Type B pancreatic cell (in vitro differentiated cells): ENCODE measurements around the gene CD2. TPM values are rescaled to one million over a fixed set of nuclear protein-coding genes. Genes with fewer than 3 reads are reported as not detected.

Source experiments
- DNase-seq: peaks from one replicate; pipeline ENCODE4 v3.0.0; 2021; ENCODE audit warnings: mixed read lengths; ENCODE audit not compliant: unreplicated experiment; ENCODE audit errors: extremely low spot score
- H3K27ac Mint-ChIP-seq: 2 replicates; pipeline ENCODE4 v1.8.0; 2021; ENCODE audit warnings: mild to moderate bottlenecking, mixed read lengths
- H3K27me3 Mint-ChIP-seq: 2 replicates; pipeline ENCODE4 v1.8.0; 2021; ENCODE audit warnings: mixed read lengths
- H3K36me3 Mint-ChIP-seq: 2 replicates; pipeline ENCODE4 v1.8.0; 2021; ENCODE audit warnings: mixed read lengths
- H3K4me1 Mint-ChIP-seq: one replicate; pipeline ENCODE4 v1.8.0; 2021; ENCODE audit warnings: mixed read lengths; ENCODE audit not compliant: unreplicated experiment
- H3K4me3 Mint-ChIP-seq: 2 replicates; pipeline ENCODE4 v1.8.0; 2021; ENCODE audit warnings: mild to moderate bottlenecking, mixed read lengths
- H3K9me3 Mint-ChIP-seq: 2 replicates; pipeline ENCODE4 v1.8.0; 2021; ENCODE audit warnings: mixed read lengths
- total RNA-seq: library from RNA; stranded (reverse); gene quantifications from 2 replicates; pipeline ENCODE4 v1.2.1, GENCODE V29; 2021; ENCODE audit warnings: low replicate concordance
- TF ChIP-seq, protein P1 (sequence below): fragments of 200-600 bp; sonication (generic); conservative IDR thresholded peaks from 2 replicates; pipeline ENCODE4 v1.5.0; 2021; ENCODE audit warnings: antibody characterized with exemption, mild to moderate bottlenecking

Gene CD2
- total RNA-seq, 1 donor from 2014 or later: not detected

DNA sequence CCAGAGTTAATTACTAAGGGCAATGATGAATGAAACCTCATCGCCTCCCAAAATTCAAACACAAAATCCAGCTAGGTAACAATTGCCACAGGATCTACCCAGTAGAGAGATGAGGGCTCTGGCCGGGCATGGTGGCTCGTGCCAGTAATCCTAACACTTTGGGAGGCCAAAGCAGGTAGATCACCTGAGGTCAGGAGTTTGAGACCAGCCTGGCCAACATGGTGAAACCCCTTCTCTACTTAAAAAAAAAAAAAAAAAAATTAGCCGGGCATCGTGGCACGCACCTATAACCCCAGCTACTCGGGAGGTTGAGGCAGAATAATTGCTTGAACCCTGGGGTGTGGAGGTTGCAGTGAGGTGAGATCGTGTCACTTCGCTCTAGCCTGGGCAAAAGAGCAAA lies 15.8 kb downstream of the CD2 start:
- Mint-ChIP-seq H3K36me3 (no peaks in the 10 kb centered on the region), H3K9me3 (peaks cover 4% of the 10 kb centered on the region), H3K4me1 (peaks cover 5% of the 10 kb centered on the region), H3K27ac (no peak overlapping the region), H3K4me3 (no peak overlapping the region), H3K27me3 (no peaks in the 10 kb centered on the region)
- TF ChIP-seq, protein P1, sequence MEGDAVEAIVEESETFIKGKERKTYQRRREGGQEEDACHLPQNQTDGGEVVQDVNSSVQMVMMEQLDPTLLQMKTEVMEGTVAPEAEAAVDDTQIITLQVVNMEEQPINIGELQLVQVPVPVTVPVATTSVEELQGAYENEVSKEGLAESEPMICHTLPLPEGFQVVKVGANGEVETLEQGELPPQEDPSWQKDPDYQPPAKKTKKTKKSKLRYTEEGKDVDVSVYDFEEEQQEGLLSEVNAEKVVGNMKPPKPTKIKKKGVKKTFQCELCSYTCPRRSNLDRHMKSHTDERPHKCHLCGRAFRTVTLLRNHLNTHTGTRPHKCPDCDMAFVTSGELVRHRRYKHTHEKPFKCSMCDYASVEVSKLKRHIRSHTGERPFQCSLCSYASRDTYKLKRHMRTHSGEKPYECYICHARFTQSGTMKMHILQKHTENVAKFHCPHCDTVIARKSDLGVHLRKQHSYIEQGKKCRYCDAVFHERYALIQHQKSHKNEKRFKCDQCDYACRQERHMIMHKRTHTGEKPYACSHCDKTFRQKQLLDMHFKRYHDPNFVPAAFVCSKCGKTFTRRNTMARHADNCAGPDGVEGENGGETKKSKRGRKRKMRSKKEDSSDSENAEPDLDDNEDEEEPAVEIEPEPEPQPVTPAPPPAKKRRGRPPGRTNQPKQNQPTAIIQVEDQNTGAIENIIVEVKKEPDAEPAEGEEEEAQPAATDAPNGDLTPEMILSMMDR: no peak
- no peak for DNase-seq

DNA sequence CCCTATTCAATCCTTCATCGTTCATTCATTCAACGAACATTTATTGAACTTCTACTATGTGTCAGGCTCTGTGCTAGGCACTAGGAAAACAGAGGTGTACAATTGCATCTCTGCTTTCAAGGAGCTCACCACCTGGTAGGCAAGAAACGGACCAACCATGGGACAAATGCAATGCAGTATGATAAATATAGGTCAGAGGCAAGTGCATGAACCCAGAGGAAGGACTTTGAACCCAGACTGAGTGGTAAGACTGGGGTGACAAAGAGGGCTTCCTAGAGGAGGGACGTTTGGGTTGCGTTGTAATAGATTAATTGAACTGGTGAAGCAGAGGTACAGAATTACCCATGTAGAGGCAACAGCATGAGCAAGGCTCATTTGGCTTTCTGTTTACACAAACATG lies 16.4 kb downstream of the CD2 start:
- no peak overlapping the region for H3K27ac Mint-ChIP-seq
- no peaks in the 10 kb centered on the region for H3K36me3 Mint-ChIP-seq
- H3K4me3 Mint-ChIP-seq: no peak overlapping the region
- peaks cover 5% of the 10 kb centered on the region for H3K4me1 Mint-ChIP-seq
- DNase-seq: no peak
- H3K27me3 Mint-ChIP-seq: no peaks in the 10 kb centered on the region
- peaks cover 4% of the 10 kb centered on the region for H3K9me3 Mint-ChIP-seq
- TF ChIP-seq, protein P1: no peak

DNA sequence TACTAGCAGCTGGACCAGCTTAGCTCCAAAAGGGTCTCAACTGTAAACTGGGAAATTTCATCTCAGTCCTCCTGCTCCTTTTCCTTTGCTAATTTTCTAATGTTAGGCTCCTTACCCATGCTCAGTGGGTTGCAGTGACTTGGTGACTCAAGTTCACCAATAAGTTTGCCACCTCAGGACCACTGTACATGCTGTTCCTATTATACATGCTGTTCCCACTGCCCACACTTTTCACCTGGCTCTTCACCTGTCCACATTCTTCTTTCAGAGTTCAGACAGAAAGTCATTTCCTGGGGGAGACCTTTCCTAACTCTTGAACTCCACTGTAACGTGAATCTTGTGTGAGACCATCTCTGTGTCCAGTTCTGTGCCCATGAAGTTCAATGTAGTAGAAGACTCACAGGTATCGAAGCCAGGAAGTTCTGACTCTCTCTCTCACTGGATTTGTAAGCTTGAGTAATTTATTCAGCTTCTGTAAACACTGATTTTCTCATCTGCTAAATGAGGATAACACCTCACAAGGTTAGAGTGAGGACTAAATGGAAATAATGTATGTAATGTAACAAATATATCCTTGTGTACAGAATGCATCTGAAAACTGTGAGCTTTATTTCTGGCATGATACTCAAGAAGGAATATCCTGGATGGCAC lies 17.9 kb downstream of the CD2 start:
- H3K4me1 Mint-ChIP-seq: peaks cover 5% of the 10 kb centered on the region
- H3K36me3 Mint-ChIP-seq: no peaks in the 10 kb centered on the region
- H3K27me3 Mint-ChIP-seq: no peaks in the 10 kb centered on the region
- no peak overlapping the region for H3K27ac Mint-ChIP-seq
- H3K9me3 Mint-ChIP-seq: peaks cover 8% of the 10 kb centered on the region
- DNase-seq: no peak
- TF ChIP-seq, protein P1: no peak
- no peak overlapping the region for H3K4me3 Mint-ChIP-seq

DNA sequence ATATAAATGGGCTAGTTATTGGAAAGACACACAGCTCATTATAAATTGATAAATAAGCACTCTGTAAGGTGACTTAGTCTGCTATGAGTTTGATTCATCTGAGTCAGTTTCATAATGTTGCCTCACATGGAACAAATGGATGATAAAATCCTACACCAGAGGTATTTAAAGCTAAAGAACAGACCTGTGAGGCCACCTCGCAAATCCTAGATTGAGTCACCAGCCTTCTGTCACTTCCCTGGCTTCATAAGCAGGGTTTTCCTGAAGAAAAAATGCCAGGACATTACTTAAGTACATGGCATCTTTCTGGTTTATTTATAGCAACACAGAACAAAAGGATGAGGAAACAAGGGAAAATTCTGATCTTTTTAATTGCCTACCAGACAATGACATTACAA lies 18.4 kb downstream of the CD2 start:
- peaks cover 5% of the 10 kb centered on the region for H3K4me1 Mint-ChIP-seq
- no peak overlapping the region for H3K4me3 Mint-ChIP-seq
- TF ChIP-seq, protein P1: no peak
- no peak for DNase-seq
- peaks cover 8% of the 10 kb centered on the region for H3K9me3 Mint-ChIP-seq
- no peaks in the 10 kb centered on the region for H3K27me3 Mint-ChIP-seq
- no peak overlapping the region for H3K27ac Mint-ChIP-seq
- H3K36me3 Mint-ChIP-seq: no peaks in the 10 kb centered on the region

DNA sequence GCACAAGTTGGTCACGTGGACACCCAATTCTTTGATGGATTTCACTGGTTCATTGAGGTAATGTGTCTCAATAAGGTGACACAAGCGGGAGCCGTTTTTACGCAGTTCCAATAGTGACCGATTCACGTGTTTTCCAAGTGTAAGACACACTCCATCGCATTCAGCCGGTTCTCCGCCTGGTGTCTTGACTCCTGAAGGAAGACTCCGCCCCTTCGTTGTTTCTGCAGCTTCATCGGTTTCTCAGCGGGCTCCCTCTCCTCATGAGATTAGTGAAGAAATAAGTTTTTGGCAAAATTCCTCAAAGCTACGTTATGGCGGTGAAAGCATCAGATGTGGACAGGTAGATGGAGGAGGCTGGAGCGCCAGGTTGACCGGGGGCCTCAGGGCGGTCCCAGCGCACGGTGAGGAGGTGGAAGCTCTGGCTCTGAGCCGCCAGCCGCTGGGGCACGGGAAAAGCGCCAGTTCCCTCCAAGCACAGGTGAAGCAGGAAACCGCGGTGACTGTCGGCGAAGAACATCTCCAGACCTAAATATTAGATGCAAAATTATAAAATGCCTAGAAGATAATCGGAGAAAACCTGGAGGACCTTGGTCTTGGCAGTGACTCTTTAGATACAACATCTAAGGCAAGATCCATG lies 21.0 kb downstream of the CD2 start:
- no peaks in the 10 kb centered on the region for H3K36me3 Mint-ChIP-seq
- TF ChIP-seq, protein P1: no peak

More for the DNA sequence above, 21.0 kb downstream of the CD2 start:
- Mint-ChIP-seq H3K27me3 (peaks cover 3% of the 10 kb centered on the region), H3K4me1 (peaks cover 5% of the 10 kb centered on the region), H3K9me3 (peaks cover 8% of the 10 kb centered on the region), H3K4me3 (no peak overlapping the region), H3K27ac (no peak overlapping the region)
- DNase-seq: no peak
